GM18951 (cell line): ENCODE measurements around the gene OSBPL9.
"Not testable (repeated sequence)": the region's sequence is repeated elsewhere in the genome, so short reads cannot be mapped to it uniquely, and the experiment has no call there.

ENCODE experiments used
- POLR2A ChIP-seq: IDR thresholded peaks from 4 replicates; pipeline ENCODE4 v1.6.1; 2011; ENCODE audit warnings: mild to moderate bottlenecking; ENCODE audit not compliant: insufficient read length, insufficient read depth; ENCODE audit errors: extremely low read depth
- in situ Hi-C: fragments of 300-500 bp; cut with MboI; formaldehyde crosslinking; loops from one replicate; pipeline ENCODE4 v1.12.0; 2022; ENCODE audit warnings: low sequenced_read_pairs, mixed read lengths, inconsistent platforms; ENCODE audit not compliant: unreplicated experiment

Gene OSBPL9

GRCh38 chr1:51581238-51581637, 35.7 kb upstream of the OSBPL9 start:
- in situ Hi-C loops = no loop called here
- no peak for TF ChIP-seq POLR2A

GRCh38 chr1:51583532-51583931, 33.4 kb upstream of the OSBPL9 start:
- TF ChIP-seq POLR2A = no peak
- in situ Hi-C loops = no loop called here

GRCh38 chr1:51584021-51584420, 32.9 kb upstream of the OSBPL9 start:
- in situ Hi-C loops = no loop called here
- no peak for TF ChIP-seq POLR2A

- no peak for TF ChIP-seq POLR2A
- in situ Hi-C loops = no loop called here
Measured at GRCh38 chr1:51592711-51593110, 24.2 kb upstream of the OSBPL9 start.

- no peak for TF ChIP-seq POLR2A
- in situ Hi-C loops = no loop called here
Measured at GRCh38 chr1:51594716-51595115, 22.2 kb upstream of the OSBPL9 start.

- no peak for TF ChIP-seq POLR2A
- in situ Hi-C loops = no loop called here
Measured at GRCh38 chr1:51600529-51600928, 16.4 kb upstream of the OSBPL9 start.

- TF ChIP-seq POLR2A = no peak
- in situ Hi-C loops = no loop called here
Measured at GRCh38 chr1:51600965-51601364, 15.9 kb upstream of the OSBPL9 start.

- TF ChIP-seq POLR2A = no peak
- in situ Hi-C loops = no loop called here
Measured at GRCh38 chr1:51605961-51606723, 10.8 kb upstream of the OSBPL9 start.

- no peak for TF ChIP-seq POLR2A
- in situ Hi-C loops = no loop called here
Measured at GRCh38 chr1:51607681-51608095, 9.2 kb upstream of the OSBPL9 start.

GRCh38 chr1:51610104-51610503, 6.8 kb upstream of the OSBPL9 start:
- in situ Hi-C loops = not testable (repeated sequence)

GRCh38 chr1:51610637-51611036, 6.3 kb upstream of the OSBPL9 start:
- in situ Hi-C loops = no loop called here
- no peak for TF ChIP-seq POLR2A

GRCh38 chr1:51612447-51612961, 4.4 kb upstream of the OSBPL9 start:
- in situ Hi-C loops = no loop called here
- TF ChIP-seq POLR2A = no peak

GRCh38 chr1:51615780-51616291, 1.1 kb upstream of the OSBPL9 start:
- TF ChIP-seq POLR2A = no peak
- in situ Hi-C loops = no loop called here

GRCh38 chr1:51616490-51616889, 402 bp upstream of the OSBPL9 start:
- in situ Hi-C loops = no loop called here
- TF ChIP-seq POLR2A = no peak
